Measurements from ENCODE around the gene SPC24. TPM values are rescaled to one million over a fixed set of nuclear protein-coding genes. Genes with fewer than 3 reads are reported as not detected.
A peak's percentile ranks its signal among the peaks of the same experiment; 100 is the strongest.

SPC24 gene
- total RNA-seq, 2 donors from 2014 or later = 0.62 to 0.89 TPM

DNA sequence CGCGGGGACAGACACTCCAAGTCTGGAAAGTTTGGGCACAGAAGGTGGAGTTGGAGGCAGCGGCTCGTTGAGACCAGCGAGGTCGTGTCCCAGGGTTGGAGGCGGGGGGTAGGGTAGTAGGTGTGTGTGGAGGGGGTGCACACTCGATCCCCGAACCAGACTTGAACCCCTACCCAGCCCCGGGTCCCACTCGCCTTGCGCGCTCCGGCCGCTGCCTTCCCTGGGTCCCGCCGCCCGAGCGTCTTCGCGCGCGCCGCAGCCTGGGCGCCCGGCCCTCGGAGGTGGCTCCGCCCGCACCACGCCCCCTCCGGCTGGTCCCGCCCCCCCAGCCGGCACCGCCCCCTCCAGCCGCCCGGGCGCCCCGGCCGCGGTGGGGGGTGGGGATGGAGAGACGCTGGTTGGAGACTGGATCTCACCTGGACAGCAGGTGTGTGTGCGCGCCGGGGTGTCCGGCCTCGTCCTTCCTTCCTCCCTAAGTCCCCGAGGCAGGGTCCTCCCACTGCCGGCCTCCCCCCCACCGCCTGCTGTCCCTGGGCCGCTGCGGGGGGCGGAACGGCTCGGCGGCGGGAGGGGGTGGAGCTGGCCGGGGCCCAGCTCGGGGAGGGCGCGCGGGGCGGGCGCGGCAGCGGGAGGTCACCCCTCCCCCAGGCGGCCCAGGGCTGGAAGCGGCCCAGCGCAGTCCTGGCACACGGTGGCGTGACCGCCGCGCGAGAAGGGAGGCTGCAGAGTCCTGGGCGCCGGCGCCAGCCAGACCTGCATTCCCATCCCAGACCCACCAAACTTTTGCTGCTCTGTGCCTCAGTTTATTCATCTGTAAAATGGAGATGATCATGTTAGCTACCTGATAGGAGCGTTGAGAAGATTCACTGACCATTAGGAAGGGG lies 42.0 kb upstream of the SPC24 start, which contains the start of gene KANK2:
KANK2 (minus strand) TSS at position 255 of the 884 bp plus-strand sequence. CDS start 3,034 bp downstream, outside the sequence.
- DNase-seq (peak; percentile 65 to 71 (median 67)), ATAC-seq (peak; percentile 94)
- Mint-ChIP-seq H3K27ac (no peak within 1 kb of the TSS), H3K4me1 (peaks cover 9% of the 10 kb centered on the region), H3K4me3 (peak within 1 kb of the TSS; percentile 81), H3K27me3 (peaks cover 16% of the 10 kb centered on the region), H3K36me3 (ENCODE audit: low read depth) (no peaks in the 10 kb centered on the region)
- no peaks in the 10 kb centered on the region for H3K9me3 ChIP-seq (ENCODE audit: control insufficient read depth, low read length, poor library complexity, severe bottlenecking)

DNA sequence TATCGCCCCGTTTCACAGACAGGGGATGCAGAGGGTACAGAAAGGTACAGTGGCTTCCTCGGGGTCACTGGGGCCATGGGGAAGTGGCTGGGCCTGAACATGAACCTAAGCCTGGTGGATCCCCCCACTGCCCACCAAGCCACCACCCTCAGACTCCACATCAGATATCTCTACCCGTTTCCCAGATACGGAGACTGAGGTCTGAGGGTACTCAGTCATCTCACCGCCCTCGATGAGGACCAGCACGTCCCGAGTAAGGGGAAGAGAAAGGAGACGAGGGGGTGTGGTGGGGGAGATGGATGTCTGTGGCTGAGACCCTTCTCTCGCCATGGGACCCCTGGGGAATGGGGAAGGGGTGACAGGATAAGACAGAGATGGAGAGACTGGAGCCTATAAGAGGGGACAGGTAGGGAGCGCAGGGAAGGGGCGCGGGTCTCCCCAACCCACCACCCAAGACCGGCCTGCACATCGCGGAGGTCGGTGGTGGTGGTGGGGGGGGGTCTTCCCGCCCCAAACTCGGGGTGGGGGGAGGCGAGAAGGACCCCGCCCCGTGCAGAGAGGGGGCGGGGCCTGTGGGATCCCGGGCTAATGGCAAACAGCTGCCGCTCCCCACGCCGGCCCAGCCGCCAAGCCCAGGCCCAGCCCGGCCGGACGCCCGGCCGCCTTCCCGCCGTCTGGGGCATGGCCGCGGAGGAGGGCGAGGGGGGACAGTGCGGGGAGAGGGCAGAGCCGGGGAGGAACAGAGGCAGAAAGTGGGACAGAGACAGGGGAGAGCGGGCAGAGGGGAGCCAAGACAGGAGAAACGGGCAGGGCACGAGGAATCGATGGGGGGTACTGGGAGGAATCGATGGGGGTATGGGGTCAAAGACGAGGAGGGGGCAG lies 41.1 kb upstream of the SPC24 start:
- no peaks in the 10 kb centered on the region for H3K36me3 Mint-ChIP-seq (ENCODE audit: low read depth)
- H3K4me3 Mint-ChIP-seq = peak overlapping the region; percentile 81
- peaks cover 9% of the 10 kb centered on the region for H3K4me1 Mint-ChIP-seq
- peaks cover 13% of the 10 kb centered on the region for H3K27me3 Mint-ChIP-seq
- H3K9me3 ChIP-seq (ENCODE audit: control insufficient read depth, low read length, poor library complexity, severe bottlenecking) = no peaks in the 10 kb centered on the region
- ATAC-seq = peak; percentile 6
- no peak for DNase-seq
- H3K27ac Mint-ChIP-seq = no peak overlapping the region

DNA sequence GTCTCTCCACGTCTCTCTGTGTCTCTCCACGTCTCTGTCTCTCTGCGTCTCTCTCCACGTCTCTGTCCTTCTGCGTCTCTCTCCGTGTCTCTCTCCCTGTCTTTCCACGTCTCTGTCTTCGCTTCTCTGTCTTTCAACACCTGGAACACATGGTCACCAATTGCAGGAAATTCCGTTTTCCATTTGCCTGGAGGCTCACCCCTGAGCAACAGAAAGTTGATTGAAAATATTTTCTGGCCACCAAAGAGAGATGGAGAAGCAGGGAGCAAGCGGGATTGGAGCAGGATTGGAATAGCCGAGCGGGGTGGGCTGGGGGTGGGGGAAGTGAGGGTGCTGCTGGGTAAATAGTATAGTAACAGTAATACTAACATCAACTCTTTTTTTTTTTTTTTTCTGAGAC lies 40.1 kb upstream of the SPC24 start:
- no peaks in the 10 kb centered on the region for H3K9me3 ChIP-seq (ENCODE audit: control insufficient read depth, low read length, poor library complexity, severe bottlenecking)
- Mint-ChIP-seq H3K4me1 (peaks cover 9% of the 10 kb centered on the region), H3K27ac (no peak overlapping the region), H3K27me3 (peaks cover 13% of the 10 kb centered on the region), H3K4me3 (peak overlapping the region; percentile 81), H3K36me3 (ENCODE audit: low read depth) (no peaks in the 10 kb centered on the region)
- DNase-seq (no peak), ATAC-seq (no peak)

DNA sequence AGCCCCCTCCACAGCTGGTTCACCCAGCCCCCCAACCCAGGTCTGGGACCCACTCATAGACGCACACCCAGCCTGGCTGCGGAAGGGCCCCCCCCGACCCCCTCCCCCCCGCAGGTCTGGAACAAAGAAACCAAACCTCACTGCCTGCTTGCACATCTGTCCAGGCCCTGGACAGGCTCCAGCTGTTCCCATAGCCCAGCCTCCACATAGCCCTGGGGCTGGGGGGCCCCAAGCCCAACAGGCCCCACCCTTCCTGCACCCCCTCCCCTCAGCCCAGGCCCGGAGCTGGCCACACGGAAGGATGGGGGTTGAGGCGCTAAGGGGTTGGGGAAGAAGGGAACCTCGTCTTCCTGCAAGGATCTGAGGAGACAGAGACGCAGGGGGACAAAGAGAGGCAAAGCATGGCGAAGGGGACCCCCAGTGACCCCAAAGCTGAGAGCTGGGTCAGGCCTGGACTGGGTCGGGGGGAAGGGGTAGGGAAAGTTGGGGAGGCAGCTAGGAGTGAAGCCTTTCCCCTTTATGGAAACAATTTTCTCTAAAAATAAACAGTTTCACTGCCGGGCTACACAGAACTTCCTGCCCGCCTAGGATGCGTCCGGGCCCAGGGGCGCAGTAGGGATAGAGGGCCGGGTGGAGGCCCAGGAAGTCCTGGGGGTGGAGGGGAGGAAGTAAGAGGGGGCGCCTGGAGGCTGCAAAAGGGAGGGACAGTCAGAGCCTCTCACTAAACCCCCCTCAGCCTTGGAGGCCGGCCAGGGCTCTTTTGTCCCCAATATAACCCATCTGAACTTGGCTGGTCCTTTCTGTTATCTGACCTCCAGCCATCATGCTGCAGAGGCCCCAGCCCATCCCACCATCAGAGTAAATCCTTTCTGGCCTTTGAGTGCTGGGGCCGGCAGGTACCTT lies 39.3 kb upstream of the SPC24 start:
- no peak for DNase-seq
- no peak overlapping the region for H3K27ac Mint-ChIP-seq
- H3K9me3 ChIP-seq (ENCODE audit: control insufficient read depth, low read length, poor library complexity, severe bottlenecking) = no peaks in the 10 kb centered on the region
- no peak for ATAC-seq
- H3K4me3 Mint-ChIP-seq = peak overlapping the region; percentile 81
- H3K4me1 Mint-ChIP-seq = peaks cover 9% of the 10 kb centered on the region
- no peaks in the 10 kb centered on the region for H3K36me3 Mint-ChIP-seq (ENCODE audit: low read depth)
- H3K27me3 Mint-ChIP-seq = peaks cover 13% of the 10 kb centered on the region

DNA sequence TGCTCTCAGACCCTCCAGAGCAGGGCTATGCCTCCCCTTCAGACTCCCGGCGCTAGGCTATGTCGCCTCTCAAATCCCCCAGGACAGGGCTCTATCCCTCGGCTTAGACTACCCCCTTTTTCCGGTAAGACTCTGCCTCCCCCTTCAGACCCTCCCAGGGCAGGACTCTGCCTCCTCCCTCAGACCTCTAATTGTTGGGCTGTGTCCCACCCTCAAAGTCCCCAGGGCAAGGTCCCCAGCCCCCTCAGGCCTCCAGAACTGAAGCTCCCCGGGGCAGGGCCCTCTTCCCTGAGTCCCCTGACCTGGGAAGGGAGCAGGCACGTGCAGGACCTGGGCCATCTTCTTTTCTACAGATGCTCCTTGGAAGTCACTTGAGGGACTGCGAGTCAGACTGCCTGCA lies 38.6 kb upstream of the SPC24 start:
- H3K9me3 ChIP-seq (ENCODE audit: control insufficient read depth, low read length, poor library complexity, severe bottlenecking) = no peaks in the 10 kb centered on the region
- DNase-seq (no peak), ATAC-seq (no peak)
- H3K4me1 Mint-ChIP-seq = peaks cover 9% of the 10 kb centered on the region
- H3K36me3 Mint-ChIP-seq (ENCODE audit: low read depth) = no peaks in the 10 kb centered on the region
- H3K27me3 Mint-ChIP-seq = peaks cover 13% of the 10 kb centered on the region
- H3K4me3 Mint-ChIP-seq = no peak overlapping the region
- no peak overlapping the region for H3K27ac Mint-ChIP-seq

DNA sequence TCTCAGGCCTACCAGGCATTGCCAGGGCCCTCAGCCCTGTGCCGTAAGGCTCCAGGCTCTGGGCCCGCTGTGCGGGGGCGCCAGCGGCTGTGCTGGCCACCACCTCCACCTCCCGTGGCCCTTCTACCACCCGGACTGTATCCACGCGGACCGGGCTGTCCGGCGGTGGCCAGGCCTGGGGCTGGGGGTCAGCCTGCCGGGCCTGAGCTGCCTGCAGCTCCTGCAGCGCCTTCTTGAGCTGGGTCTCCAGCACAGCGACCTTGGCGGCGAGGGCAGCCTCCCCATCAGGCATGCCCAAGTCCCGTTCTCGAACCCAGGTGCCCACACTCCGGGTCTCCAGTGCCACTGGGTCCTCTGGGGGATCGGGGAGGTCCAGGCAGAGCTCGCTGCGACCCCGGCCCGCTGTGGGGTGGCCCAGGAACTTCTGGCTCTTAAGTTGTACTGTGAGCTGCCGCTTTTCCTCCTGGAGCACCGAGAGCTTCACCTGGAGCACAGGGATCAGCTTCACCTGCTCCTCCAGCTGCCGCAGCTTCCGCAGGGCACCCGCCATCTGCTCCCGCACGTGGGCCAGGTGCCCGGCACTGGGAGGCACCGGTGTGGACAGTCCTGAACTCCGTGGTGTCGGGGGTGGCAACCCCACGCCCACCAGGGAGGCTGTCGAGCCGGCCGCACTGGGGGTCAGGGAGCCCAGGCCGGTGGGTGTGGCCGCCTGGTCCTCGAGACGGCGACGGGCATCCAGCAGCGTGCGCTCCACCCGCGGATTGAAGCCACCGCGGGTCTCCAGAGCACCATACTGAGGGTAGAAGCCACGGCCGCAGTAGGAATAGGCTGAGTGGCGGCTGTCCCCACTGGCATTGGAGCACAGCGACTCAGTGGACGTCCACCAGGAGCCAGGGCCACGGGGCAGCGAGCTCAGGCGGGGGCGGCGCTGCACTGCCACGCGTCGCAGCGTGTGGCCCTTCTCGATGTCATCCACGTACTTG lies 37.7 kb upstream of the SPC24 start:
- ATAC-seq = no peak
- no peak overlapping the region for H3K4me3 Mint-ChIP-seq
- H3K27me3 Mint-ChIP-seq = peaks cover 13% of the 10 kb centered on the region
- no peak overlapping the region for H3K27ac Mint-ChIP-seq
- no peaks in the 10 kb centered on the region for H3K36me3 Mint-ChIP-seq (ENCODE audit: low read depth)
- peaks cover 9% of the 10 kb centered on the region for H3K4me1 Mint-ChIP-seq
- DNase-seq = no peak
- H3K9me3 ChIP-seq (ENCODE audit: control insufficient read depth, low read length, poor library complexity, severe bottlenecking) = no peaks in the 10 kb centered on the region

DNA sequence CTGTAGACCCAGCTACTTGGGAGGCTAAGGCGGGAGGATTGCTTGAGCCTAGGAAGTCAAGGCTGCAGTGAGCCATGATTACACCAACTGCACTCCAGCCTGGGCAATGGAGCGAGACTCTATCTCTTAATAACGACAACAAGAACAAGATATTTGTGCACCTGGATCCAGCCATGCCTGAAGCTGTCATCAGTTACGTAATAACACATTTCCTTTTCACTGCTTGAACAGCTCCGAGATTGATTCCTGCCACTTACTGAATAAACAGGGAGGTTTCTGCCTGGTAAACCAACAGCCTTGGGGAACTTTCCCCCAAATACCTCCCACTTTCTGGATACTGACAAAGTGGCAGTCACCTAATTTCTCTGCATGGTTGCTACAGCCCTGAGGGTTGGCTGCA lies 36.4 kb upstream of the SPC24 start:
- no peaks in the 10 kb centered on the region for H3K36me3 Mint-ChIP-seq (ENCODE audit: low read depth)
- DNase-seq (no peak), ATAC-seq (no peak)
- H3K4me3 Mint-ChIP-seq = no peak overlapping the region
- H3K27me3 Mint-ChIP-seq = peaks cover 13% of the 10 kb centered on the region
- H3K4me1 Mint-ChIP-seq = peaks cover 9% of the 10 kb centered on the region
- no peak overlapping the region for H3K27ac Mint-ChIP-seq
- no peaks in the 10 kb centered on the region for H3K9me3 ChIP-seq (ENCODE audit: control insufficient read depth, low read length, poor library complexity, severe bottlenecking)

DNA sequence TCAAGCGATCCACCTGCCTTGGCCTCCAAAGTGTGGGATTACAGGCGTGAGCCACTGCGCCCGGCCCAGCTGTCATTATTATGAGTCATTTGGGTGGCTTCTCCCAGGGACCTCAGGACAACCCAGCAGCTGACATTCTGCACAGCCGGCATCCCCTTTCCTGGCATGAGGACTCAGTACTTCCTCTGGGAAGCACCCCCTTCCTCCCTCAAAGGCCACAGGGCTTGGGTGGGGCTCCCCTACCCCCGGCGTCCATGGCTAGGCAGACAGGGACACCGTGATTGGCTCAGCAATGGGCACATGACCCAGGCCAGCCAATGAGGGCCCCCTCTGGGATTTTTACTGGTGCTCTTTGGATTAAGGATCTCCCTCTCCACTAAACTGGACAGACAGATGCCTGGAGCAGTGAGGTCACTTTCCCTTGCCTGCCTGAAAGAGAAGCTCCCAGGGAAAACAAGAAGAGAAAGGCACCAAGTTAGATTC lies 35.7 kb upstream of the SPC24 start:
- Mint-ChIP-seq H3K4me3 (no peak overlapping the region), H3K4me1 (peaks cover 5% of the 10 kb centered on the region)
- ATAC-seq = no peak

DNA sequence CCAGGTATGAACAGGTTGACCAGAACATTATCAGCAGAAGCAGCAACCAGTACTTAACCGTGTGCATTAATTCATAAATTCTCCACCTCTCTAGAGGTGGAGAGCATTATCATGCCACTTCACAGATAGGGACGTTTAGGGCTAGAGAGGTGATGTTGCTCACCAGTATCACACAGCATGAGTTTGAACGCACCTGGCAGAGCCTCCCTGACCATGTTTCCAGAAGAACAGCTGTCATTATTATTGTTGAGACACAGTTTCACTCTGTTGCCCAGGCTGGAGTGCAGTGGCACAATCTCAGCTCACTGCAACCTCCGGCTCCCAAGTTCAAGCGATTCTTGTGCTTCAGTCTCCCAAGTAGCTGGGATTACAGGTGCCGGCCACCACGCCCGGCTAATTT lies 34.9 kb upstream of the SPC24 start:
- DNase-seq (no peak), ATAC-seq (no peak)
- Mint-ChIP-seq H3K4me1 (peaks cover 1% of the 10 kb centered on the region), H3K27ac (no peak overlapping the region), H3K4me3 (no peak overlapping the region), H3K27me3 (peaks cover 3% of the 10 kb centered on the region), H3K36me3 (ENCODE audit: low read depth) (no peaks in the 10 kb centered on the region)
- H3K9me3 ChIP-seq (ENCODE audit: control insufficient read depth, low read length, poor library complexity, severe bottlenecking) = no peaks in the 10 kb centered on the region

More for the DNA sequence above, 35.7 kb upstream of the SPC24 start:
- no peak overlapping the region for H3K27ac Mint-ChIP-seq
- H3K9me3 ChIP-seq (ENCODE audit: control insufficient read depth, low read length, poor library complexity, severe bottlenecking) = no peaks in the 10 kb centered on the region
- H3K27me3 Mint-ChIP-seq = peaks cover 11% of the 10 kb centered on the region
- no peaks in the 10 kb centered on the region for H3K36me3 Mint-ChIP-seq (ENCODE audit: low read depth)
- no peak for DNase-seq

DNA sequence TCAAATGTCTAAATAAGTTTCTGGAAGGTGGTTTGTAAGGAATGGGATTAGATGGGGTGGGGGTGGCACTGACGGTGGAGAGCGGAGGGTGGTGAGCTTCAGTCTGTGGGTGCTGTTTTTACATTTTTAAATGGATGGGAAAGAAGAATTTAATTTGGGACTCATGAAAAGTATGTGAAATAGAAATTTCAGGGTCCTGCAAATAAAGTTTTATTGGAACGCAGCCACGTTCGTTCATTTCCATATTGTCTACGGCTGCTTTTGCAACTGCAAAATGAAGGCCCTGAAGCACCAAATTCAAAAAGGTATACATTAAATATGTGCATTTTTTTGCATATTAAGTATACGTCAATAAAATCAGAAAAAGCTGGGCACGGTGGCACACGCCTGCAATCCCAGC lies 31.9 kb upstream of the SPC24 start:
- no peak overlapping the region for H3K4me3 Mint-ChIP-seq
- H3K9me3 ChIP-seq (ENCODE audit: control insufficient read depth, low read length, poor library complexity, severe bottlenecking) = no peaks in the 10 kb centered on the region
- no peaks in the 10 kb centered on the region for H3K4me1 Mint-ChIP-seq
- H3K27ac Mint-ChIP-seq = no peak overlapping the region
- no peaks in the 10 kb centered on the region for H3K27me3 Mint-ChIP-seq
- no peak for ATAC-seq
- no peak for DNase-seq
- no peaks in the 10 kb centered on the region for H3K36me3 Mint-ChIP-seq (ENCODE audit: low read depth)

DNA sequence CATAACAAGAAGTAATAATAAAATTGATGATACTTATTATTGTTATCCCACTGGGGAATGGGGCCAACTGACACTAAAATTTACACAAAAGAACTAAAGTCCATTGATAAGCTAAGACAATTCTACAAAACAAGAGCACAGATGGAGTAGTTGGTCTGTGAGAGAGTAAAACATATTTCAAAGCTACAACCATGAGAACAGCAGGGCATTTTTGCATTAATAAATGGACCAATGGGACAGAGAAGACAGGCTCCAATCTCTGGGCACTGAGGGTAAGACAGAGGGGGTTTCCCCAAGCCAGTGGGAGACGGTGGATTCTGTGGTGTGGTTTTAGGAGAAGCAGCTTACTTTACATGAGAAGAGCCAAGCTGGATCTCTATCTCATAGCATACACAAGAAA lies 27.4 kb upstream of the SPC24 start:
- H3K27me3 Mint-ChIP-seq = peaks cover under 1% of the 10 kb centered on the region
- peaks cover 6% of the 10 kb centered on the region for H3K4me1 Mint-ChIP-seq
- H3K27ac Mint-ChIP-seq = no peak overlapping the region
- H3K4me3 Mint-ChIP-seq = no peak overlapping the region
- ATAC-seq (no peak), DNase-seq (no peak)
- H3K36me3 Mint-ChIP-seq (ENCODE audit: low read depth) = no peaks in the 10 kb centered on the region
- no peaks in the 10 kb centered on the region for H3K9me3 ChIP-seq (ENCODE audit: control insufficient read depth, low read length, poor library complexity, severe bottlenecking)

DNA sequence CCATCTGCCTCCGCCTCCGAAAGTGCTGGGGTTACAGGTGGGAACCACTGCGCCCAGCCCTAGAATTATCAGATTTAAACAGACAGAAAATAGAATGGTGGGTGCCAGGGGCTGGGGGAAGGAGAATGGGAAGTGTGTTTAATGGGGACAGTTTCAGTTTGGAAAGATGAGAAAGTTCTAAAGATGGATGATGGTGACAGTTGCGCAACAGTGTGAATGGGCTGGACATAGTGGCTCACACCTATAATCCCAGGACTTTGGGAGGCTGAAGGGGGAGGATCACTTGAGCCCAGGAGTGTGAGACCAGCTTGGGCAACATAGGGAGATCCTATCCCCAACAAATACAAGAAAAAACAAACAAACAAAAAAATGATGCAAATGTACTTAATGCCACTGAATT lies 25.9 kb upstream of the SPC24 start:
- peaks cover 6% of the 10 kb centered on the region for H3K4me1 Mint-ChIP-seq
- H3K27ac Mint-ChIP-seq = no peak overlapping the region
- DNase-seq (no peak), ATAC-seq (no peak)
- no peaks in the 10 kb centered on the region for H3K9me3 ChIP-seq (ENCODE audit: control insufficient read depth, low read length, poor library complexity, severe bottlenecking)
- no peak overlapping the region for H3K4me3 Mint-ChIP-seq
- peaks cover 5% of the 10 kb centered on the region for H3K27me3 Mint-ChIP-seq
- H3K36me3 Mint-ChIP-seq (ENCODE audit: low read depth) = no peaks in the 10 kb centered on the region

Data from T-helper 17 cell (primary cell).